HG02571 (cell line): ENCODE measurements around the gene PLVAP.

ENCODE experiments used
- ATAC-seq: cut with Tn5 transposase; IDR thresholded peaks from one replicate; pipeline ENCODE4 v1.9.1; 2021; ENCODE audit warnings: mild to moderate bottlenecking, moderate library complexity; ENCODE audit not compliant: unreplicated experiment

PLVAP gene

GRCh38 chr19:17376935-17377600 lies at the start of gene PLVAP:
Gene PLVAP, minus strand, starts transcription at chr19:17377342. Its CDS starts 54 bp downstream, at chr19:17377288.
- no peak for ATAC-seq

GRCh38 chr19:17424743-17425365 lies 47.7 kb upstream of the PLVAP start:
- ATAC-seq = no peak

DNA sequence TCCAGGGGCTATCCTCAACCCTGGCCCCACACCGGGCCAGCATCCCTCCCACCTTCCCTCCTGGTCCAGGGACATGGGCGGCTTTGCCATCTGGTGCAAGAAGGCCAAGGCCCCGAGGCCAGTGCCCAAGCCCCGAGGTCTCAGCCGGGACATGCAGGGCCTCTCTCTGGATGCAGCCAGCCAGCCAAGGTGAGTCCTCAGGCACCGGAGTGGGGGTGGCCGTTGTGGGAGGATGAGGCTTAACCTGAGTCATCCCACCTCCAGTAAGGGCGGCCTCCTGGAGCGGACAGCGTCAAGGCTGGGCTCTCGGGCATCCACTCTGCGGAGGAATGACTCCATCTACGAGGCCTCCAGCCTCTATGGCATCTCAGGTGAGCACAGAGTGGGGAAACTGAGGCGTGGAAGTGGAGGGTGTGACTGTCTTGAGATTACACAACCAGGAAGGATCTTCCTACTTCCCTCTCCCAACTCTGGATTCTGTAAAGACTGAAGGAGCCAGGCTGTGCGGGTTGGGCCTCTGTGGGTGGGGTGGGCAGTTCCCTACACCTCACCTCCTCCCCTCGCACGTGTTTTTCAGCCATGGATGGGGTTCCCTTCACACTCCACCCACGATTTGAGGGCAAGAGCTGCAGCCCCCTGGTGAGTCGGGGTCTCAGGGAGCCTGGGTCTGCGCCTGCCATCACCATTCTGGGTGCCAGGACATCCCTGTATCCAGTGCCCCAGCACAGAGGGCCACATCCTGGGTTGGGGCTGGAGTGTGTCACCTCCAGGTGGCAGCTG lies 46.5 kb upstream of the PLVAP start:
- no peak for ATAC-seq

DNA sequence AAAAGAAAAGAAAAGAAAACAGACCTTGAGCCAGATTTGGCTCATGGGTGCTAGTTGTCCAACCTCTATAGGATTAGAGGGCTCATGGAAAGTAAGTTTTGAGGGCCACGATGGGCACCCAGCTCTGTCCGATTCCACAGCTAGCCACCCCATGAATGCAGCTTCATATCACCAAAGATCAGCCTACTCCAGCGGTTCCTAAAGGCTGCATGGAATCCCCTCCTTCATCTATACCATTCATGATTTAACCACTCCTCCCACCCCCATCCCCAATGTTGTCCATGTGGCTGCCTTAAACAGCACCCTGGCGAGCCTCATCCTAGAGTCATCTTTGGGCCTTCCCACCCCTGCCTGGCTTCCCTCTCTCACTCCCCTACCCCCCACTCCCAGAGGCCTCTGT lies 44.8 kb upstream of the PLVAP start:
- ATAC-seq = no peak

DNA sequence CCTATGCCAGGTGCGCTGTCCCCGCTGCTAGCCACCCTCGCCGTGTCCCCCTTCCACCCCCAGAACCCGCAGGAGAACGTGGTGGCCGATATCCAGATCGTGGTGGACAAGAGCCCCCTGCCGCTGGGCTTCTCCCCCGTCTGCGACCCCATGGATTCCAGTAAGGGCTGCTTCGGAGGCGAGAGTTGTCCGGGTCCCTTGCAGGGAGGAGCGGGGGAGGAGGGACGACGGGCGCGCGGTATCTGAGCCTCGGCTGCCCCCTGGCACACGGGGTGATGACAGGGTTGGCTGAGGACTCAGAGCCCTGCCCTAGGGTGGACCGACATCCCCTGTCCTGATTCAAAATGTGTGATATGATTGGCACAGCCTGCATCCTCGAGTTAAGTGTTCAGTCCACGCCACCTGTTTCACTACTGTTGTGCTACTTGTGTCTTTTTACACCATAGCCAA lies 43.4 kb upstream of the PLVAP start:
- ATAC-seq = no peak

GRCh38 chr19:17419621-17420474 lies 42.7 kb upstream of the PLVAP start, which contains the start of gene MVB12A:
Gene MVB12A, plus strand, starts transcription at chr19:17420047. Its CDS starts 89 bp downstream, at chr19:17420136.
- ATAC-seq = peak; percentile 86

GRCh38 chr19:17419154-17419620 lies 42.0 kb upstream of the PLVAP start:
- no peak for ATAC-seq

GRCh38 chr19:17418710-17419109 lies 41.6 kb upstream of the PLVAP start:
- ATAC-seq = no peak

- no peak for ATAC-seq
Observed at GRCh38 chr19:17415121-17415520, 38.0 kb upstream of the PLVAP start.

- no peak for ATAC-seq
Observed at GRCh38 chr19:17414097-17414496, 37.0 kb upstream of the PLVAP start.

DNA sequence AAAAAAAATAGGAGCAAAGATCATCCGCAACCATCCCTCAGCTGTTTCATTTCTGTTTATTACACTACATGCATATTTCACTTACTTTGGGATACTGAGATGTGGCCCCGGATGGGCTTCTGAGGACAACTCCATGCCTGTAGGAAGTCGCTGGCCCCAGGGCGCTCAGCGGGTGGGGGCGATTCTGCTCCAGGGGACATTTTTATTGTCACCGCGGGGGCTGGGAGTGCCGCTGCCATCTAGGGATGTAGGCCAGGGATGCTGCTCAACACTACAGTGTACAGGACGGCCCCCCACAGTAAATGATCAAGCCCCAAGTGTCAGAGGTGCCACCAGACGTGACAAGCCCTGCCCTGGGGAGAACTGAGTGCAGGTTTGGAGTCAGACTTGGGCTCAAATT lies 34.7 kb upstream of the PLVAP start:
- ATAC-seq = no peak

DNA sequence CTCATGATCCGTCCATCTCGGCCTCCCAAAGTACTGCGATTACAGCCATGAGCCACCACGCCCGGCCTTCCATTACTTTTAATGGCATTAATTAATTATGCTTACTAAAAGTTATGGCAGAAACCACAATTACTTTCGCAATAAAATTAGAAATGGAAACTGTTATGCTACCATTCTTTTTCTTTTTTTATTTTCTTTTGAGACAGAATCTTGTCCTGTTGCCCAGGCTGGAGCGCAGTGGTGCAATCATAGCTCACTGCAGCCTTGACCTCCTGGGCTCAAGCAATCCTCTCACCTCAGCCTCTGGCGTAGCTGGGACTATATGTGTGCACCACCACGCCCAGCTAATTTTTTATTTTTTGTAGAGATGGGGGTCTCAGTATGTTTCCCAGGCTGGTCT lies 32.8 kb upstream of the PLVAP start:
- ATAC-seq = no peak

- ATAC-seq = no peak
Observed at GRCh38 chr19:17406887-17407196, 29.7 kb upstream of the PLVAP start.

DNA sequence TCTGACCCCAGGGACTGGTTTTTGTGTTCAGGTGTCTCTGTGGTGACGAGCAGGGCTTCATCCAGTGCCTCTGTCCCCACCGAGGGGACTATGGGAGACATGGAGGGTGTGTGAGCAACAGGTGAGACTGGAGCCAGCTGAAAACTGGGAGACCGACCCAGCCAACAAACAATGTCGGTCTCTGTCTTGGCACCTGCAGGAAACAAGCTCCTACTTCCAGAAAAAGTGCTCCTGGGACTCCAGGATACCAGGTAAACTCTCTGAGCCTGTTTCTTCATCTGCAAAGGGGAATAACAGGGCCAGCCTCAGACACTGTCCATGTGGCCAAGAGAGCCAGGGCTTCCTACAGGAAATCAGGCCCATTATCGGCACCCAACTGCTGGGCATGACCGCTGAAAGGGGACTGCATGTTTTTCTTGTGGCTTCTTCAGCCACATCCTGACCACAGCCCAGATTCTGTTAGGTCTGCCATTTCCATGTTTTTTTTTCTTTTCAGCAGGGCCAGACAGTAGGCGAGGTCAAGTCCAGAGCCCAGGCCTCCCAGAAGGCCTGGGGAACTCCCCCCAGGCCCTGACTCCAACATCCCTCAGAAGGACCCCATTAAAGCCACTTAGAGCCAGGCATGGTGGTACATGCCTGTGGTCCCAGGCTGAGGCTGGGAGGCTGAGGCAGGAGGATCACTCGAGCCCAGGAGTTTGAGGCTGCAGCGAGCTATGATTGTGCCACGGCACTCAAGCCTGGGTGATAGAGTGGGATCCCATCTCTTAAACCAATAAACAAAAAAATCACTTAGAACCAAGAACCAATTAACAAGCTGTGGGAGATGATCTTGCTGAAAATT lies 29.1 kb upstream of the PLVAP start:
- no peak for ATAC-seq

DNA sequence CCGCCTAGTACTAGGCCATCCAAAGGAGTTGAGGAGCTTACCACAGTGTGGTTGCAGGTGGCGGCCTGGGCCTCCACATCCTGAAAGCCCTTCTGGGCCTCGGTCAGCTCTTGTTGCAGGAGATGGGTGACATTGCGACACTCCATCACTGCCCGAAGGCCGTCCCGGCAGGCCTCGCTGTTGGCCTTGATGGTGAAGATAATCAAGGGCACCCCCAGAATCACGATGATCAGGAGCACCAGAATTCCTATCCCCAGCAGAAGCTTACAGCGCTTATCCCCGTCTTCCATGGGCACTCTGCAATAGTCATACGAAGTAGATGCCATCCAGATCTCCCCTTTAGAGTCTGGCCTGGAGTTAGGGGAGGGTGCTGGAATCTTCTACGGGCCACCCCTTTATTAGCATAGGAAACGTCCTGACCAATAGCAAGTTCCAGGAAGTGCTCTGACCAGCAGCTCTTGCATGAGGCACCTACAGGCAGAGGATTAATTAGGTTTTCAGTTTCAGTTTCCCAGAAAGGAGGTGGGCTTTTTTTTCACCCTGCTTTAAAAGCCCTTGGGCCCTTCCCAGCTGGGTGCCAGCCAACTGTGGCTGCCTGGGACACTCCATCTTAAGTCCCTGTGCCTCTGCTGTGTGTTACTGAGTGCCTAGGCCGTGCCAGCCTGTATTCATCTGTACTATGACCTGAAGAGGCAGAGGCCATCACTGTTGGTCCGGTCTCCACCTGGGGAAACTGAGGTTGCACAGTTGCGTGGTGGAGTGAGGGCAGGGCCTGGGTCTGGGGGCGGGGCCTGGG lies 28.3 kb upstream of the PLVAP start, which contains the start of gene BST2:
BST2 (minus strand) TSS at position 381 of the 796 bp plus-strand sequence; CDS start at position 326, 55 bp downstream.
- peak; percentile 76 for ATAC-seq

DNA sequence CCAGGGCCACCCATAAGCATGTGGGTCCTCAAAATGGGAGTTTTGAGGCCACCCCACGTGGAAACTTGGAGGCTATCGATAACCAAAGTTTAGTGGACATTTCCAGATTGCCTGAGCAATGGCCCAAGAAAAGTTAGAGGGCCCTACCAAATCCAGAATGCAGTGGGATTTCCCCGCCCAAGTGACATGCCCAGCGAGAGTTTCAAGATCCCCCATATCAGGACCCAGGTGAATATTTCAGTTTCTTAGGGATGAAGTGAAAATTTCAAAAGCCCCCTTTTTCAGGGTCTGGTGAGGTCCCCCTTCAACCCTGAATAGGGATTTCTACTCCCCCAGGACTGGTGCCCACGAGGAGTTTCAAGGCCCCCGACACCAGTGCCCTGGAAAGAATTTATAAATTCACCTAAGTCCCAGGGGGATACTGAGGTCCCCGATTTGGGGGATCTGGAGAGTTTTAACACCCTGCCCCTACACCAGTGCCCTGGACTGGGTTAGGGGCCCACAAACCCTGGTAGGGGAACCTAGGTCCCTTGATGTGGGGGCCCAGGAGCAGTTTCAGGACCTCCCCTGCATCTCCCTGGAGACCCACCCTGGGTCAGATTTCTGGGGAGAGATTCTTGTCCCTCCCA lies 27.6 kb upstream of the PLVAP start:
- no peak for ATAC-seq

DNA sequence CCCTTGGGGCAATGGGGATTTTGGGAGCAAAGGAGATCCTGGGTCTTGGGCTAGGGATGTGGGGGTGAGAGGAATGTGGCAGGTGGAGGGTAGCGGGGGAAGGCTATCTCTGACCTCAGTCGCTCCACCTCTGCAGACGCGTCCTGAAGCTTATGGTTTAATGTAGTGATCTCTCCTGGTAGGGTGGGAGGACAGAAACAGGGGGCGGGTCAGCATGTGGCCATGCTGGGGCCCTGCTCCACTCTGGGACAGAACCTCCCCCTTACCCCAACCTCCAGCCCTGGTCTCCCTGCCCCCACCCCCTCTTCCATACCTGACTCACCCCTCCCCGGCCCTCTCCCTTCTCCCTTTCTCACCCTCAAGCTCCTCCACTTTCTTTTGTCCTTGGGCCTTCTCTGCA lies 26.9 kb upstream of the PLVAP start:
- no peak for ATAC-seq

DNA sequence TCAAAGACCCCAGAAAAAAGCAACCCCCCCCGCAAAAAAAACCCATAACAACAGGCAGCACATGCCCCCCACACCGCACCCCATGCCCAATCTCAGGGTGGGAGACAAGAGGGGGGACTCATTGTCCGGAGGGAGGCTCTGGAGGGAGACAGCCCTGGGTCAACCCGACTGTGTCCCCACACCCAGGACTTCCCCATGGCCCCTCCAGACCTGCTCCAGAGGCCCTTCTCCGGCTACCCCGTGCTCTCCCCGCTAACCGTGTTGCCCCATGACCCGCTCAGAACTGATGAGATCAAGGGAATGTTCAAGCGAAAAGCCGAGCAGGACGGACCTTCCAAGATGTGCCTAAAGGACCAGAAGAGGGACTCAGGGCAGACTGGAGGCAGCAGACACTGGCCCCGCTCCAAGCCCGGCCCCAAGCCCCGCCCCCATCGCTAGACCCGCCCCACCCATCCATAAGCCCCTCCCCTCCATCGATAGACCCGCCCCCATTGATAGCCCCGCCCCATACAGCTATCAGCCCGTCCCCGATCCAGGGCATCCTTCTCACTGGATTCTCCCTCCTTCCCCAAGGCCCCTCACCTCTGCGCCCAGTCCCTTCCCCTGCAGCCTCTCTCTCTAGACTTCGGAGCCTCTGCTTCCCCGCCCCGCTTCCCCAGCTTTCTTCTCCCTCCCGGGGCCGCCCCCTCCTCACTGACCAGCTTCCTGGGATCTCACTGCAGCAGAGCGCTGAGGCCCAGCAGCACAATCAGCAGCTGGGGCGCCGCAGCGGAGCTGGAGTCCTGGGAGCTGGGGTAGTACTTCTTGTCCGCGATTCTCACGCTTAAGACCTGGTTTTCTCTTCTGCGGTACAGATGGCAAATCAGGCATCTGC lies 26.1 kb upstream of the PLVAP start:
- no peak for ATAC-seq
